GM19025 (cell line): ENCODE data around the gene ETFA.

Experiments
- ATAC-seq: cut with Tn5 transposase; IDR thresholded peaks from one replicate; pipeline ENCODE4 v1.9.1; 2021; ENCODE audit warnings: mild to moderate bottlenecking, low read depth, moderate library complexity; ENCODE audit not compliant: unreplicated experiment

The ETFA gene

GRCh38 chr15:76179023-76179422 is 132.2 kb downstream of the ETFA start:
- ATAC-seq = no peak

GRCh38 chr15:76178296-76179000 is 132.8 kb downstream of the ETFA start:
- ATAC-seq = no peak

GRCh38 chr15:76177491-76178040 is 133.7 kb downstream of the ETFA start:
- no peak for ATAC-seq

- ATAC-seq = no peak
Observed at GRCh38 chr15:76176487-76177085, 134.7 kb downstream of the ETFA start.

GRCh38 chr15:76176059-76176458 is 135.2 kb downstream of the ETFA start:
- ATAC-seq = no peak

GRCh38 chr15:76175442-76175841 is 135.8 kb downstream of the ETFA start:
- no peak for ATAC-seq

GRCh38 chr15:76174654-76175053 is 136.6 kb downstream of the ETFA start:
- no peak for ATAC-seq

- ATAC-seq = no peak
Observed at GRCh38 chr15:76173317-76173834, 137.9 kb downstream of the ETFA start.

GRCh38 chr15:76172782-76173181 is 138.5 kb downstream of the ETFA start:
- ATAC-seq = no peak

- ATAC-seq = no peak
Observed at GRCh38 chr15:76169911-76170800, 141.1 kb downstream of the ETFA start.

GRCh38 chr15:76169018-76169417 is 142.3 kb downstream of the ETFA start:
- no peak for ATAC-seq

GRCh38 chr15:76168237-76168984 is 142.9 kb downstream of the ETFA start:
- no peak for ATAC-seq

GRCh38 chr15:76165951-76166350 is 145.3 kb downstream of the ETFA start:
- ATAC-seq = no peak
